ENCODE measurements around the gene TENM4.
"Not testable (repeated sequence)": the region's sequence is repeated elsewhere in the genome, so short reads cannot be mapped to it uniquely, and the experiment has no call there.

Gene TENM4

GRCh38 chr11:78646564-78647185 lies 794.2 kb downstream of the TENM4 start:
- peak; percentile 26 to 46 for DNase-seq

GRCh38 chr11:78645226-78646202 lies 795.3 kb downstream of the TENM4 start:
- peak; percentile 42 to 61 for DNase-seq

GRCh38 chr11:78643676-78644056 lies 797.2 kb downstream of the TENM4 start:
- no peak for DNase-seq

GRCh38 chr11:78642979-78643675 lies 797.7 kb downstream of the TENM4 start:
- no peak for DNase-seq

GRCh38 chr11:78641541-78641940 lies 799.3 kb downstream of the TENM4 start:
- no peak for DNase-seq

- no peak for DNase-seq
Measured at GRCh38 chr11:78638704-78639380, 802.0 kb downstream of the TENM4 start.

- not testable (repeated sequence) for DNase-seq
Measured at GRCh38 chr11:78637527-78637926, 803.3 kb downstream of the TENM4 start.

- no peak for DNase-seq
Measured at GRCh38 chr11:78635814-78636506, 804.9 kb downstream of the TENM4 start.

- no peak for DNase-seq
Measured at GRCh38 chr11:78633516-78634310, 807.1 kb downstream of the TENM4 start.

- DNase-seq, result no peak
Measured at GRCh38 chr11:78630561-78631303, 810.1 kb downstream of the TENM4 start.

- DNase-seq, result no peak
Measured at GRCh38 chr11:78630155-78630554, 810.7 kb downstream of the TENM4 start.

GRCh38 chr11:78622666-78623065 lies 818.2 kb downstream of the TENM4 start:
- DNase-seq, result no peak

GRCh38 chr11:78620159-78620558 lies 820.7 kb downstream of the TENM4 start:
- no peak for DNase-seq

- DNase-seq, result no peak
Measured at GRCh38 chr11:78615724-78616123, 825.1 kb downstream of the TENM4 start.

- DNase-seq, result no peak
Measured at GRCh38 chr11:78613378-78613813, 827.4 kb downstream of the TENM4 start.

- no peak for DNase-seq
Measured at GRCh38 chr11:78612721-78613377, 828.0 kb downstream of the TENM4 start.

- DNase-seq, result not testable (repeated sequence)
Measured at GRCh38 chr11:78609321-78609720, 831.5 kb downstream of the TENM4 start.

- DNase-seq, result no peak
Measured at GRCh38 chr11:78607696-78608095, 833.1 kb downstream of the TENM4 start.

GRCh38 chr11:78606667-78607066 lies 834.2 kb downstream of the TENM4 start:
- no peak for DNase-seq

- DNase-seq, result no peak
Measured at GRCh38 chr11:78605296-78605695, 835.5 kb downstream of the TENM4 start.

Measured in NCI-H187 (cell line).